HG02763 (cell line): ENCODE measurements around the gene UGCG.
"Not testable (repeated sequence)": the region's sequence is repeated elsewhere in the genome, so short reads cannot be mapped to it uniquely, and the experiment has no call there.

Experiments used
- ATAC-seq: cut with Tn5 transposase; IDR thresholded peaks from one replicate; pipeline ENCODE4 v1.9.1; 2021; ENCODE audit warnings: mild to moderate bottlenecking, moderate library complexity; ENCODE audit not compliant: unreplicated experiment

UGCG gene

DNA sequence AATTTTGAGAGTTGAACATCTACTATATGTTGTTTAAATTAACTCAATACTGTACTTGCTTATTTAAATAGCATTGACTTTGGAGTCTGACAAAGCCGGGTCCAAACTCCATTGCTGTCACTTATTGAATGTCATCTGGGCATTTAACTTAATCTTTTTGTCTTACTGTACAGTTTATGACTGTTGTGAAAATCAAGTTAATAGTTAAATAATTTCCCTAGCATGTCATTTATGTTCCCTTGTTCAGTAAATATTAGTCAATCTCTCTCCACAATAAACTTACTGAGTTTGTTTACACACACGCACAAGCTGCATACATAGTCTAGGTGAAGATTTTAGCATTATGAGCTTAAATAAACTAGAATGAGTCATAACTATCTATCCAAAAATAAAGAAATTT lies 6.3 kb upstream of the UGCG start:
- no peak for ATAC-seq

DNA sequence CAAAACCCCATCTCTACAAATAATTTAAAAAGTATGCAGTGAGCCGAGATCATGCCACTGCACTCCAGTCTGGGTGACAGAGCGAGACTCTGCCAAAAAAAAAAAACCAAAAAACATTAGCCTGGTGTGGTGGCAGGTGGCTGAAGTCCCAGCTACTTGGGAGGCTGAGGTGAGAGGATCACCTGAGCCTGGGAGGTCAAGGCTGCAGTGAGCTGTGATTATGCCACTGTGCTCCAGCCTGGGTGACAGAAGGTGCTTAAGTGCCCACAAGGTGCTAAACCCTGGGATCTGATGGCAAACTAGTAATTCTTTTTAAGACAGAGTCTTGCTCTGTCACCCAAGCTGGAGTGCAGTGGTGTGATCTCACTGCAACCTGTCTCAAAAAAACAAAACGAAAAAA lies 5.7 kb upstream of the UGCG start:
- not testable (repeated sequence) for ATAC-seq

DNA sequence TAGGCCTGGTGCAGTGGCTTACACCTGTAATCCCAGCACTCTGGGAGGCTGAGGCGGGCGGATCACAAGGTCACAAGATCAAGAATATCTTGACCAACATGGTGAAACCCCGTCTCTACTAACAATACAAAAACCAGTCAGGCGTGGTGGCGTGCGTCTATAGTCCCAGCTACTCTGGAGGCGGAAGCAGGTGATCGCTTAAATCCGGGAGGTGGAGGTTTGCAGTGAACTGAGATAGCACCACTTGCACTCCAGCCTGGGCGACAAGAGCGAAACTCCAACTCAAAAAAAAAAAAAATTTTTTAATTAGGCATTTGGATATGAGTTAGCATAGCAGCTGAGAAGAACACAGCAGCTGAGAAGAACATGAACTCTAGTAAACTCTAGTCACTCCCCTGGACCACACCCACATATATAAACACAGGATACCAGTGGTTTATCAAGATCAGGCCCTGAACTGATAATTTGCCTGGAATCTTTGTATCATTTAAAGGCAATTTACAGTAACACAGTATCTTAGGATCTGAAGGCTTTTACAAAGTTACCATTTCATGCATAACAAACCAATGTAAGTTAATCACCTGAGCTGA lies 4.6 kb upstream of the UGCG start:
- no peak for ATAC-seq

DNA sequence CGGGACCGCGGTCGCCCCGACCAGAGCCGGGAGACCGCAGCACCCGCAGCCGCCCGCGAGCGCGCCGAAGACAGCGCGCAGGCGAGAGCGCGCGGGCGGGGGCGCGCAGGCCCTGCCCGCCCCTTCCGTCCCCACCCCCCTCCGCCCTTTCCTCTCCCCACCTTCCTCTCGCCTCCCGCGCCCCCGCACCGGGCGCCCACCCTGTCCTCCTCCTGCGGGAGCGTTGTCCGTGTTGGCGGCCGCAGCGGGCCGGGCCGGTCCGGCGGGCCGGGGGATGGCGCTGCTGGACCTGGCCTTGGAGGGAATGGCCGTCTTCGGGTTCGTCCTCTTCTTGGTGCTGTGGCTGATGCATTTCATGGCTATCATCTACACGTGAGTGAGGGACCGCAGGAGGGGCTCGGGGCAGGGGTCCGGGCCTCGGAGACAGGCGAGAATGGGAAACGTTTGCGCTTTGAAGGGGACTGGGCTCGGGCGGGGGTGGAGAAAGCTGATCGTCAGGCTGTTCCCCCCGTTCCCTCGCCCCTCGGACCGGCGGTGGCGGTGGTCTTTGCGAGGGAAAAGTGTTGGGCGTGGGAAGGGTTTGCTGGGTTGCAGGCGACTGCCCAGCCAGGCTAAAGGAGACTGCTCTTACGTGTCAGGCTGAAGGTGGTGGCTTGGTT lies 457 bp downstream of the UGCG start:
- peak; percentile 45 for ATAC-seq

DNA sequence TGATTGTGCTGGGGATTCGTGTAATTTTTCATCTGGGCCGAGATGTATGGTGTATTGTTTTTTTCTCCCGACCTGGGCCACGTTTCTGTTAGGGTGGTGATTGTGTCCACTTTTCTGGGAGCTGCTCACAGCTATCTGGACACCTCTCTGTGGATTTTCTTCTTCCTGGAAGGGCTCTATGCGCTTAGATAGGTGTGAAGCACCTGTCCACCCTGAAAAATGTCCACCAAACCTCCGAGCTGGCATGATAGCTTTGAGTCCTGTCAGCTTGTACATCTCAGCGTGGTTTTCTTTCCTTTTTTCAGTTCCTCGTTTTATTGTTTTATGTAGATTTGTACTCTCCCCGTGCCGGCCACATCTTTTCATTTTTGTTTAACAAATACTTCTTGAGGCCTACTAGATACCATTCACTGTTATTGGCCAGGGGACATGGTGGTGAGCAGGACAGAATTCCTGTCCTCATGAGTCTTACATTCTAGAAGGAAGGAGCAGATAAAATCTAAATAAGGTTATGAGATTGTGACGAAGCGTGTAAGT lies 1.1 kb downstream of the UGCG start:
- ATAC-seq: peak; percentile 23

DNA sequence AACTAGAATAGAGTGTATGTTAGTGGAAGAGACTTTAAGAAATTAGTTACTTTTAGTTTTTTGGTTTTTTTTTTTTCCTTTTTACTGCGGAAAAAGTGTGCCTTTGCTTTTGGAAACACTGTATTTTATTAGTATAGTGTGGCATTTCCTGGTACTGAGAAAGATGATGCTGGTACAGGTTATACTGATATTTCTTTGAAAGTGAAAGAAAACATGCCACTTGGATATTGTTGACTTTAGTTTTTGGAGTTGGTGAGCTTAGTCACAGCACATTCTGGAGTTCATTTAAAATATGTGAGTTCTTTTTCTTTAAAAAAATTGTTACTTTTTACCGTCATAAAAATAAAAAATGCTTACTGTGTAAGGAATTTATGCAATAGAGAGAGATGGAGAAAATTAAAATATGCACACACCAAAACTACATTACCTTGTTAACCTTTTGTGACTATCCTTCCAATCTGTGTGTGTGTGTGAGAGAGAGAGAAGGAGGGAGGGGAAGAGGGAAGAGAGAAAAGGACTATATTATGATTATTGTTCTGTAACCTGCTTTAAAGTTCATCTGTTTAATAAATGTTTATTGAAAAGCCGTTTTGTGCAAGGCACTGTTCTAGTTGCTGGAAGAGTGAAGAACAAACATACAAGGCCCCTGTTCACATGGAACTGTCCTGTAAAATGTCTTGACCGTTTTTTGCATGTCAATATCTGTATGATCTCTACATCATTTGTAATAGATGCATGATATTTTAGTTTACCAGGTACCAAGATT lies 1.9 kb downstream of the UGCG start:
- ATAC-seq: no peak

DNA sequence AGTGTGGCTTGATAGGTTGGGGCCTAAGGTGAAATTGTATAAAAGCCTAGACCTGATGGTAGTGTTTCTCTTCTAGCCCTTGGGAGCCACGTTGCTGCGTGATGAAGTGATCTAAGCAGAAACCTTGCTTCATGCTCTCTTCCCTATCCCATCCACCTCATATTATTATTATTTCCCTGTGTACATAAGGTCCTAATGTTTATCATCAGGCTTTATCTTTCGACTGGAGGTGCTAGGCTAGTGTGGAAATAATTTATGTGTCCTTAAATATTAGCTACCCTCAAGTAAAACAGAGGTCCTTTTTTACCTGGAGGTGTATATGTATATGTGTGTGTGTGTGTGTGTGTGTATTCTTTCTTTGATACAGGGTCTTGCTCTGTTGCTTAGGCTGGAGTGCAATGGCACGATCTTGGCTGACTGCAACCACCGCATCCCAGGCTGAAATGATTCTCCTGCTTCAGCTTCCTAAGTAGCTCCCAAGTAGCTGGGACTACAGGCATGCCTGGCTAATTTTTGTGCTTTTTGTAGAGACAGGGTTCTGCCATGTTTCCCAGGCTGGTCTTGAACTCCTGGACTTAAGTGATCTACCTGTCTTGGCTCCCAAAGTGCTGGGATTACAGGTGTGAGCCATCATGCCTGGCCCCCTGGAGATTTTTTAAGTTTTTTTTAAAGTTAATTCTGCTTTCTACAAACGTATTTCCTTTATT lies 3.7 kb downstream of the UGCG start:
- no peak for ATAC-seq

DNA sequence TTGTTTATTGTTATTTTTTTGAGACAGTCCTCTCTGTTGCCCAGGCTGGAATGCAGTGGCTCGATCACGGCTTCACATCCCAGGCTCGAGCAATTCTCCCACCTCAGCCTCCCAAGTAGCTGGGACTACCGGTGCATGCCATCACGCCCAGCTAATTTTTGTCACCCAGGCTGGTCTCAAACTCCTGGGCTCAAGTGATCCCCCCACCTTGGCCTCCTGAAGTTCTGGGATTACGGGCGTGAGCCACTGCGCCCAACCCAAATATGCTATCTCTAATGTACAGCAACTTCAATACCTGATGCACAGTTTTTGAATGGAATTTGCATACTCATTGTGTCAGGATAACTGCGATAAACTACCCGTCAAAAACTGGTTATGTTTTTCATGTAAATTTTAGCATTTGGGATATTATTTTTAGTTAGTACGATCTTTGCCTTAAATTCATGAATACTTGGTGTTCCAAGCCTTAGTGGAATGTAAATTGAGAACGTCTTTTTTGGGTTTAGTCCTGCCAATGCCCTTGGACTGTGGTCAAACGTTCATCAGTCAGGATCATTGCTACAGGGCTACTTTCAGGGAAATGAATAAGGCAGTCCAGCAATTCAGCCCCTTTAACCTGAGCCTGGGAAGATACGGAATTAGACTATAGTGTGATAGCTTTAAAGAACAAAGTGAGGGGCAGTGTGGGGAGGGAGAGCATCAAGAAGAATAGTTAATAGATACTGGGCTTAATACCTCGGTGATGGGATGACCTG lies 4.4 kb downstream of the UGCG start:
- no peak for ATAC-seq

DNA sequence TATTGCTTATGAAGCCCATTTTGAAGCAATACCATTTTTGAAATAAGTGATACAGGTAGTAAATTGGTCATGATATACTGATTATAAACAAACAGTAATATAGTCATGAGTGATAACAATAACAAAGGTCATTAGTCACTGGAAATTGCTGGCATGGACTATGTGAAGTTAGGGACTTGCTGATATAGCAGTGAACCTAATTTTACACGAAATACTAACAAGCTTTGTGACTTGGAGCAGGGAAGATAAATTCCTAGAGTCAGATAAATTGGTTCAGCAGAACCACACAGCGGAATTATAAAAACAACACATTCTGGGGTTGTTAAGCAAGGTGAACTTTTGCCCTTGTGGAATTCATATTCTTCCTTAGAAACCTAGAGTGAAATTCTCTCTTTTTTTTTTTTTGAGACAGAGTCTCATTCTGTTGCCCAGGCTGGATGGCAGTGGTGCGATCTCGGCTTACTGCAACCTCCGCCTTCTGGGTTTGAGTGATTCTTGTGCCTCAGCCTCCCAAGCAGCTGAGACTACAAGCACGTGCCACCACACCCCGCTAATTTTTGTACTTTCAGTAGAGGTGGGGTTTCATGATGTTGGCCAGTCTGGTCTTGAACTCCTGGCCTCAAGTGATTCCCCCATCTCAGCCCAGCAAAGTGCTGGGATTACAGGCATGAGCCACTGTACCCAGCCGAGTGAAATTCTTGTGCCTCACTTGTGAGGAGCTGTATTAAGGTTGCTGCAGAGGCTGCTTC lies 6.0 kb downstream of the UGCG start:
- no peak for ATAC-seq

DNA sequence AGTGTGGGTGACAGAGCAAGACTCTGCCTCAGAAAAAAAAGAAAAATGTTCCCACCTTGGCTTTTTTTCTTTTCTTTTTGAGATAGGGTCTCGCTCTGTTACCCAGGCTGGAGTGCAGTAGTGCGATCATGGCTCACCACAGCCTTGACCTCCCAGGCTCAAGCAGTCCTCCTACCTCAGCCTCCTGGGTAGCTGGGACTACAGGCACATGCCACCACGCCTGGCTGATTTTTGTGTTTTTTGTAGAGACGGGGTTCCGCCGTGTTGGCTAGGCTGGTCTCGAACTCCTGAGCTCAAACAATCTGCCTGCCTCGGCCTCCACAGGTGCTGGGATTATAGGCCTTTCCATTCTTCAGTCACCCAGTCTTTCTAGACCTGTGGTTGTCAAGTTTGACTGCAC lies 6.9 kb downstream of the UGCG start:
- not testable (repeated sequence) for ATAC-seq

DNA sequence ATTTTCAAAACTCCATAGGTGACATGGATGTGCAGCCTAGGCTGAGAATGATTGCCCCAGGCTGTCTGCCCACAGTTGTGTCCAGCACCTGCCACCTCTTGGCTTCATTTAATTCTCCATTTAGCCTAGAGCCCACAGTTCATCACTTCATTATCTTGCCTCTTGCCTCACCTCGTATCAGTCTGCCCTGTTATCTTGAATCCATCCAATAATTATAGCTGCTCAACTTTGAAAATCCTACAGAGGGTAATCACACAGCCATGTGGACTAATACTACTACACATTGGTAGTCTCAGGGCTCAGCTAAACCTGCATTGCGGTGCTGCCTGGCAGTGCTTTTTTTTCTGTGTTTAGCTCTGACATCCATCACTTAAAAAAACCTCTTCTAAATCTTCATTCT lies 7.4 kb downstream of the UGCG start:
- ATAC-seq: no peak

DNA sequence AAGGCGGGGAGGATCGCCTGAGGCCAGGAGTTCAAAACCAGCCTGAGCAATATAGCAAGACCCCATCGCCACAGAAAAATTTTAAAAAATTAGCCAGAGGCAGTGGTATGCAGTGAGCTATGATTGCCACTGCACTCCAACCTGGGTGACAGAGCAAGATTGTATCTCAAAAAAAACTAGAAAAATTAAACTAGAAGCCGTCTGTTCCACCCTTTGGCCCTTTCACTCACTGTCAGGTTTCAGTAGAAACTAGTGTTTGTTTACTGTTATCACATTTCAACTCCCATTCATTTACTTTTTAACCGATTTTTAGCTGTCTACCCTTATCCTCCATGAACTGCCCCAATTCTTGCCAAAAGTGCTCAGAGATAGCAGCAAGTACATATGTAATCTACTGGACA lies 8.3 kb downstream of the UGCG start:
- ATAC-seq: no peak

DNA sequence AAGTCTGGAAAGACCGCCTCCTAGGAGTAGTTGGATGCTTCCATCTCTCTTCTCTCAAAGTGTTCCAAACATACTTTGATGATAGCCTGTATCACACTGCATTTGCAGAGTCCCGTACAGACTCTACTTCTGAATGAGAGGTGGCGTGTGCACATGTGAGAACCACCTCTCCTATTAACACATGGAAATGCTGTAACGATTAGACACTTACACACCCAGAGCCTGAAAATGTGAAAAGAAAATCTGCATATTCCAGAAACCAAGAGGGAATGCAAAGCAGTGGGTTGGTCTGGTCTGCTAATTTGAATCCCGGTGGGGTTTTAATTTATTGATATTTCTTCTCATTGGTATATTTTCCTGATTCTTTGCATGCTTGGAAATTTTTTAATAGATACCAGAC lies 10.5 kb downstream of the UGCG start:
- no peak for ATAC-seq

DNA sequence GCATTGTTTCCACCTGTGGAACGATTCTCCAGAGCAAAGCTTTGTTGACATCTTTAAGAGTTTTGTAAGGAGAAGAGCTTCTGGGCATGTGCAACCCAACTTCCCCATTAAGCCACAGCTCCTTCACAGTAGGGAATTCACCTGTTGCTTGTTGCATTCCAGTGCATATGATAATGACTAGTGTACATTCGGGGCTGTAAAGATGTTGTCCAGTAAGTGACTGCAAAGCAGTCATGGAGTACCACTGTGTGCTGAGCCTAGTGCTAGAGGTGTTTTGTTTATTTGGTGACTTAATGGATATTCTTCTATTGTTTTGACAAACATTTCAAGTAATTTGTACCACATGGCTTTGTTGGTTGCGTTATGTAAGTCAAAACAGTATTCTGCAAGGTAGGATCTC lies 12.8 kb downstream of the UGCG start:
- ATAC-seq: no peak

DNA sequence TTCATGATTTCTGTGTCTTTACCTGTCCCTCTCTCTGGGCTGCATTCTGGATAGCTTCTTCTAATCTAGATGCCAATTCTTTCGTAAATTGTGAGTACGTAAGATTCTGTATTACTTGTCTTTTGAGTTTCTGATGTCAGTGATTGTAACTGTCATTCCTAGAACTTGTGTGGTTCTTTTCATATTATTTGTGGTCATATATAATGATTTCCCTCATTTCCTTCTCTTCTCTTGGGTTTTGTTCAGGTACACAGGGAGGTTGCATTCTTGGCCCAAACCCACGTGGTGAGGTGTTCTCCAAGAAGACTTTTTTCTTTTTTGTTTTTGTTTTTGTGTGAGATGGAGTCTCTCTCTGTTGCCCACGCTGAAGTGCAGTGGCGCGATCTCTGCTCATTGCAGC lies 13.8 kb downstream of the UGCG start:
- no peak for ATAC-seq

DNA sequence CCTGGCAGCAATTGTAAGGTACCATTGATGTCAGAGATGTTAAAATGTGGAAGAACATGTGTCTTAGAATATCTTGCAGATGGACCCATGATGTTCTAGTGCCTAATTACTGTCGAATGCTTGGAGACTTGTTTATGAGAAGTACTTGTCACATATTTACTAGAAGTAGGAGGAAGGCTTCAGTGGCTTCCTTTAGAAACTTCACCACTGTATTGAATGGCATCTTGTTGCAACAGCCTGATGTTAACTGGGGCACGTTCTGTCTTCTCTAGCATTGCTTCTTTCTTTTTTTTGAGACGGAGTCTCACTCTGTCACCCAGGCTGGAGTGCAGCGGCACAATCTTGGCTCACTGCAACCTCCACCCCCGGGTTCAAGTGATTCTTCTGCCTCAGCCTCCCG lies 16.5 kb downstream of the UGCG start:
- ATAC-seq: no peak

DNA sequence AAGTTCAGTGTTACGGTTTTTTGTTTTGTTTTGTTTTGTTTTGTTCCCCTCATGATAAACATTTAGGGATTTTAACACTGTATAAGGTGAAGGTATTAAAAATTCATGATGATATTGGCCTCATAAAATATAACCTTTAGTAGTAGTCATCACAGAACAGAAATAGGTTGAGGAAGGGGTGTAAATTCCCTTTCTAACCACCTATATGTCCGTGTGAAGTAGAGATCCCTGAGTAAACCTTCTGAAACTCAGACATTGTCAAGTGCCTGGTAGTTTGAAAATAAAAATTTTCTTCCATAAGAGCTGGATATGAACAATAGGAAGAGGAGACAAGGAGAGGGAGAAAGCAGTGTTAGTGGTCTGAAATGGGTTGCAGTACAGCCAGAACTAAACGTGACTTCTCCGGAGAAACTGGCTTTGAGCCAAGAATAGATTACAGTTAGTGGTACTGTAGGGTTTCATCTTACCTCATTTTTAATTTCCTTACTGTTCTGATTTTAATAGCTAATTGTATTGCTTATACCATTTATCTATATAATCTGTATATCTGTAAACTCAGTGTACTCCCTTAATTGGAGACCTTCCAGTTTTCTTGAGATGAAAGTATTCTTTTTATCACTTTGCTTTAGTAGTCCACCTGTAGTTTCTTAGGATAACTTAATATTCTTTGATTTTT lies 18.3 kb downstream of the UGCG start:
- ATAC-seq: no peak

DNA sequence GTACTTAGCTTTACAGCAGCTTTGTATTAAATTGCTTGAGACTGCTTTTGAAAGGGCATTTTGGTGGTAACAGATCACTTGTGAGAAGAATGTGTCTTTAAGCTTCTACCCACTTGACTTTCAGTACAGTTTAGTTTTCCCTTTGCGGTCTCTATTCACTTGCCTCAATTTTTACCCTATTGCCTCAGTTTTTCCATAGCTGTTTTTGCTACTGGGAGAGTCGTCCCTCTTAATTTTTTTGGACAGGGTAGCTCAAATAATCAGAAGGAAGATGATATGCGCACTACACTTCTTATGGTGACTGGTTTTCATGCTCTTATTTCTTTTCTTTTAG lies 18.8 kb downstream of the UGCG start:
- no peak for ATAC-seq

DNA sequence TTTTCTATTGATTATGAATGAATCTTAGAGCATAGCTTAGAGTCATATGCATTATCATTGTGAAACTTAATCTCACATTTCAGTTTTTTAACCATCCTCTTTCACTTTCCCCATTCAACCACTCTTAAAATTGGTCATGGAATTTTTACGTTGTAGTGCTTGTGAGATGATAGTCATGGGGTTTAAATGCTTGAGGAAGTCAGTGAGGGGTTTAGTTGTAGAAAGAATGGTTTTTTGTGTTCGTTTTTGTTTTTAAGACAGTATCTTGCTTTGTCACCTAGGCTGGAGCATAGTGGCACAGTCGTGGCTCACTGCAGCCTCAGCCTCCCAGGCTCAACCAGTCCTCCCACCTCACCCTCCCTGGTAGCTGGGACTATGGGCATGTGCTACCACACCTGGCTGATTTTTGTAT lies 19.6 kb downstream of the UGCG start:
- no peak for ATAC-seq

DNA sequence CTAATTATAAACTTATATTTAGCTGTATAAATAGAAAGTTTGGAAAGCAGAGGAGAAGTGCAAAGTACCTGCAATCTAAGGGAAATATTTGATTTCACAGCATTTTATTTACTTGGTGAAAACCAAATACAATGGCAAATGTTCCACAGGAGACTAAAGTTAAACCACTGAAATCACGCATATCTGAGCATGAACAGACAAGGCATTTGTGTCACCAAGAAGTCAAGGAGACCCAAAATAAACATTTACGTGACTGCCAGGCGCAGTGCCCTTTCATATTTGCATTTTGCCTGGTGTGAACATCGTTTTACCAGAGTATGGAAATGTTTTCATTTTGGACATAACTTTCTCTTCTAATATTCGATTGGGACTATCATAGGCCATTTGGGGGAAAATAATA lies 20.6 kb downstream of the UGCG start:
- no peak for ATAC-seq
